H1 (cell line): ENCODE results near the gene TBX6. TPM values are rescaled to one million over a fixed set of nuclear protein-coding genes. Genes with fewer than 3 reads are reported as not detected.

Source experiments
- BCL11A ChIP-seq, 2 experiments: IDR thresholded peaks; one replicate each; pipeline ENCODE4 v1.6.1; 2011; ENCODE audit warnings: low read depth in 2 of 2, low read length in 2 of 2, mild to moderate bottlenecking in 2 of 2
- CEBPB ChIP-seq: IDR thresholded peaks from 2 replicates; pipeline ENCODE4 v1.6.1; 2012; ENCODE audit warnings: low read depth, low read length
- GTF2F1 ChIP-seq: IDR thresholded peaks from 2 replicates; pipeline ENCODE4 v1.6.1; 2012; ENCODE audit warnings: low read depth, low read length, improper control_type of control experiment, borderline replicate concordance
- JUND ChIP-seq: IDR thresholded peaks from 2 replicates; pipeline ENCODE4 v1.6.1; 2011; ENCODE audit warnings: mild to moderate bottlenecking, improper control_type of control experiment, low read length
- KDM4A ChIP-seq: IDR thresholded peaks from one replicate; pipeline ENCODE4 v1.7.1; 2012; ENCODE audit warnings: low read depth, mild to moderate bottlenecking, moderate library complexity, low read length, inconsistent platforms; ENCODE audit not compliant: severe bottlenecking
- KDM5A ChIP-seq: fragments of 200-600 bp; IDR thresholded peaks from 2 replicates; pipeline ENCODE4 v1.7.1; 2012; ENCODE audit warnings: mild to moderate bottlenecking, low read length, inconsistent platforms, mixed read lengths
- NANOG ChIP-seq: IDR thresholded peaks from 2 replicates; pipeline ENCODE4 v1.6.1; 2011; ENCODE audit warnings: low read length, low read depth, mild to moderate bottlenecking, inconsistent platforms; ENCODE audit not compliant: insufficient read depth, poor library complexity, severe bottlenecking
- PHF8 ChIP-seq: fragments of 200-600 bp; sonication (generic); conservative IDR thresholded peaks from 2 replicates; pipeline ENCODE4 v1.7.1; 2012; ENCODE audit warnings: low read depth, mild to moderate bottlenecking, inconsistent platforms, low read length, moderate library complexity
- POLR2AphosphoS5 ChIP-seq: IDR thresholded peaks from 2 replicates; pipeline ENCODE4 v1.6.1; 2011; ENCODE audit warnings: low read depth, low read length
- RAD21 ChIP-seq, 2 experiments: IDR thresholded peaks in 1 of 2; conservative IDR thresholded peaks in 1 of 2; 2 replicates each; pipeline ENCODE4 v1.6.1; 2011; ENCODE audit warnings: low read depth in 2 of 2, low read length in 2 of 2, improper control_type of control experiment in 1 of 2, inconsistent platforms in 1 of 2, mild to moderate bottlenecking in 1 of 2, moderate library complexity in 1 of 2
- RXRA ChIP-seq: IDR thresholded peaks from 2 replicates; pipeline ENCODE4 v1.6.1; 2011; ENCODE audit warnings: low read depth, mild to moderate bottlenecking, low read length, moderate library complexity; ENCODE audit not compliant: insufficient read depth
- SIN3A ChIP-seq, 2 experiments: IDR thresholded peaks in 1 of 2; conservative IDR thresholded peaks in 1 of 2; 2 replicates each; pipeline ENCODE4 v1.6.1; 2011 to 2012; ENCODE audit warnings: low read length in 2 of 2, improper control_type of control experiment in 1 of 2, low read depth in 1 of 2, mild to moderate bottlenecking in 1 of 2
- SP1 ChIP-seq: IDR thresholded peaks from 2 replicates; pipeline ENCODE4 v1.6.1; 2011; ENCODE audit warnings: low read depth, low read length
- TAF1 ChIP-seq: IDR thresholded peaks from 2 replicates; pipeline ENCODE4 v1.6.1; 2011; ENCODE audit warnings: mild to moderate bottlenecking, low read depth, low read length
- TEAD4 ChIP-seq: IDR thresholded peaks from 2 replicates; pipeline ENCODE4 v1.6.1; 2012; ENCODE audit warnings: low read depth, low read length, inconsistent platforms, mixed read lengths
- polyA plus RNA-seq, 7 experiments: library from polyadenylated mRNA; depleted of rRNA in 3 of 7; stranded (reverse) in 5 of 7; unstranded in 2 of 7; fragments of >200 nt in 5 of 7; fragments of 200-250 nt in 2 of 7; gene quantifications; 1 replicate in 5 of 7; 2 replicates in 1 of 7; 4 replicates in 1 of 7; pipeline versions ENCODE4 v1.2.1 to v1.2.3, GENCODE V29; 2011 to 2013; ENCODE audit warnings: missing spikeins in 2 of 7, mixed read lengths in 2 of 7
- total RNA-seq: library from RNA; stranded (reverse); fragmentation: NEBNext Ultra II Directional; extraction: Animal tissue kit (Norgen Biotek cat#: 25700); gene quantifications from 2 replicates; pipeline ENCODE4 v1.2.1, GENCODE V29; 2021
- TF ChIP-seq, protein P1 (sequence below): IDR thresholded peaks from 2 replicates; pipeline ENCODE4 v1.6.1; 2011; ENCODE audit warnings: low read depth, mild to moderate bottlenecking, low read length; ENCODE audit not compliant: insufficient read depth
- TF ChIP-seq, protein P2 (sequence below): IDR thresholded peaks from 2 replicates; pipeline ENCODE4 v1.6.1; 2011; ENCODE audit warnings: low read length, improper control_type of control experiment
- TF ChIP-seq, protein P3 (sequence below): IDR thresholded peaks from 2 replicates; pipeline ENCODE4 v1.6.1; 2012; ENCODE audit warnings: low read length, inconsistent platforms

The TBX6 gene
- total and polyA plus RNA-seq, 2 of the 8 experiments (the other 6 are each of a cell fraction or from before 2014, with no cell fraction given), result 2.2 to 2.8 TPM

DNA sequence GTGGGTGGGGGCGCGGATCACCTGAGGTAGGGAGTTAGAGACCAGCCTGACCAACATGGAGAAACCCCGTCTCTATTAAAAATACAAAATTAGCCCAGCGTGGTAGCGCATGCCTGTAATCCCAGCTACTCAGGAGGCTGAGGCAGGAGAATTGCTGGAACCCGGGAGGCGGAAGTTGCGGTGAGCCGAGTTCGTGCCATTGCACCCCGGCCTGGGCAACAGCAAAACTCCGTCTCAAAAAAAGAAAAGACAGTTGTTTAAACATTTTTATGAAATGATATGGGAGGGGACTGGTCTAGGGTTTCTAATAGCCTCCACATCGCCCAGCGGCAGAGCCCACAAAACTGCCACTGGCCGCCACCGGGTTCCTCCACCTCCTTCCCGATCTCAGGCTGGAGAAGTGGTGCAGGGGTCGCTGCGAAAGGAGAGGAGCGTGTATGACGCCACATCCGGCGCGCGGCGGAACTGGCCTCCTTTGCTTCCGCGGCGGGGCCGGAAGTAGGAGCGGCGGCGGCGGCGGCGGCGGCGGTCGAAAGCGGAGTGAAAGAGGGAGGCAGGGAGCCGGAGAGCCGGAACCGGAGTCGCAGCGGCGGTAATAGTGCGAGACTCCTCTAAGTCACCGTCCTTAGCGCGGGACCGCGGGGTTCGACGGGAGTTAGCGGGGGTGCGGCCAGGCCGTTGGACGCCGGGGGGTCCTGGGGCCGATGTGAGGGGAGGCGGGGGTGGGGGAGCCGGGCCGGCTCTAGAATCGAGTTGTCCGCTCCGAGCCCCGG is 16.0 kb downstream of the TBX6 start, which contains the start of gene PPP4C (continued):
- TF ChIP-seq BCL11A (IDR thresholded peaks at IDR 0.05; ENCODE audit: low read depth in 2 of 2, low read length in 2 of 2) (no peak), TEAD4 (no peak), POLR2AphosphoS5 (peak; percentile 84), RAD21 (IDR thresholded peaks at IDR 0.05 in 1 of 2, conservative IDR thresholded peaks at IDR 0.05 in 1 of 2; ENCODE audit: low read depth in 2 of 2, low read length in 2 of 2) (no peak), KDM4A (no peak), SP1 (no peak), CEBPB (0 out of 2 replicates have a peak, but pooled peaks have one; percentile 15), KDM5A (no peak), GTF2F1 (no peak), RXRA (no peak), PHF8 (peak; percentile 86), NANOG (no peak), TAF1 (peak; percentile 84), SIN3A (conservative IDR thresholded peaks at IDR 0.05 in 1 of 2, IDR thresholded peaks at IDR 0.05 in 1 of 2; ENCODE audit: low read depth in 1 of 2, low read length in 2 of 2) (no peak), JUND (0 out of 2 replicates have a peak, but pooled peaks have one; percentile 34)
- TF ChIP-seq, protein P1, sequence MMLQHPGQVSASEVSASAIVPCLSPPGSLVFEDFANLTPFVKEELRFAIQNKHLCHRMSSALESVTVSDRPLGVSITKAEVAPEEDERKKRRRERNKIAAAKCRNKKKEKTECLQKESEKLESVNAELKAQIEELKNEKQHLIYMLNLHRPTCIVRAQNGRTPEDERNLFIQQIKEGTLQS, result no peak
- TF ChIP-seq, protein P2, sequence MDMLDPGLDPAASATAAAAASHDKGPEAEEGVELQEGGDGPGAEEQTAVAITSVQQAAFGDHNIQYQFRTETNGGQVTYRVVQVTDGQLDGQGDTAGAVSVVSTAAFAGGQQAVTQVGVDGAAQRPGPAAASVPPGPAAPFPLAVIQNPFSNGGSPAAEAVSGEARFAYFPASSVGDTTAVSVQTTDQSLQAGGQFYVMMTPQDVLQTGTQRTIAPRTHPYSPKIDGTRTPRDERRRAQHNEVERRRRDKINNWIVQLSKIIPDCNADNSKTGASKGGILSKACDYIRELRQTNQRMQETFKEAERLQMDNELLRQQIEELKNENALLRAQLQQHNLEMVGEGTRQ, result no peak
- TF ChIP-seq, protein P3, sequence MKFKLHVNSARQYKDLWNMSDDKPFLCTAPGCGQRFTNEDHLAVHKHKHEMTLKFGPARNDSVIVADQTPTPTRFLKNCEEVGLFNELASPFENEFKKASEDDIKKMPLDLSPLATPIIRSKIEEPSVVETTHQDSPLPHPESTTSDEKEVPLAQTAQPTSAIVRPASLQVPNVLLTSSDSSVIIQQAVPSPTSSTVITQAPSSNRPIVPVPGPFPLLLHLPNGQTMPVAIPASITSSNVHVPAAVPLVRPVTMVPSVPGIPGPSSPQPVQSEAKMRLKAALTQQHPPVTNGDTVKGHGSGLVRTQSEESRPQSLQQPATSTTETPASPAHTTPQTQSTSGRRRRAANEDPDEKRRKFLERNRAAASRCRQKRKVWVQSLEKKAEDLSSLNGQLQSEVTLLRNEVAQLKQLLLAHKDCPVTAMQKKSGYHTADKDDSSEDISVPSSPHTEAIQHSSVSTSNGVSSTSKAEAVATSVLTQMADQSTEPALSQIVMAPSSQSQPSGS, result no peak
